GM12873 (cell line): ENCODE results near the gene ADAMTSL5.

Experiments used
- TF ChIP-seq, protein P1 (sequence below): IDR thresholded peaks from 2 replicates; pipeline ENCODE4 v1.5.1; 2012; ENCODE audit warnings: low read depth, mild to moderate bottlenecking, moderate library complexity, low read length, control low read depth; ENCODE audit not compliant: insufficient read depth; ENCODE audit errors: missing control alignments

The ADAMTSL5 gene

GRCh38 chr19:1522838-1523237, 10.0 kb upstream of the ADAMTSL5 start:
- TF ChIP-seq, protein P1, sequence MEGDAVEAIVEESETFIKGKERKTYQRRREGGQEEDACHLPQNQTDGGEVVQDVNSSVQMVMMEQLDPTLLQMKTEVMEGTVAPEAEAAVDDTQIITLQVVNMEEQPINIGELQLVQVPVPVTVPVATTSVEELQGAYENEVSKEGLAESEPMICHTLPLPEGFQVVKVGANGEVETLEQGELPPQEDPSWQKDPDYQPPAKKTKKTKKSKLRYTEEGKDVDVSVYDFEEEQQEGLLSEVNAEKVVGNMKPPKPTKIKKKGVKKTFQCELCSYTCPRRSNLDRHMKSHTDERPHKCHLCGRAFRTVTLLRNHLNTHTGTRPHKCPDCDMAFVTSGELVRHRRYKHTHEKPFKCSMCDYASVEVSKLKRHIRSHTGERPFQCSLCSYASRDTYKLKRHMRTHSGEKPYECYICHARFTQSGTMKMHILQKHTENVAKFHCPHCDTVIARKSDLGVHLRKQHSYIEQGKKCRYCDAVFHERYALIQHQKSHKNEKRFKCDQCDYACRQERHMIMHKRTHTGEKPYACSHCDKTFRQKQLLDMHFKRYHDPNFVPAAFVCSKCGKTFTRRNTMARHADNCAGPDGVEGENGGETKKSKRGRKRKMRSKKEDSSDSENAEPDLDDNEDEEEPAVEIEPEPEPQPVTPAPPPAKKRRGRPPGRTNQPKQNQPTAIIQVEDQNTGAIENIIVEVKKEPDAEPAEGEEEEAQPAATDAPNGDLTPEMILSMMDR: no peak

DNA sequence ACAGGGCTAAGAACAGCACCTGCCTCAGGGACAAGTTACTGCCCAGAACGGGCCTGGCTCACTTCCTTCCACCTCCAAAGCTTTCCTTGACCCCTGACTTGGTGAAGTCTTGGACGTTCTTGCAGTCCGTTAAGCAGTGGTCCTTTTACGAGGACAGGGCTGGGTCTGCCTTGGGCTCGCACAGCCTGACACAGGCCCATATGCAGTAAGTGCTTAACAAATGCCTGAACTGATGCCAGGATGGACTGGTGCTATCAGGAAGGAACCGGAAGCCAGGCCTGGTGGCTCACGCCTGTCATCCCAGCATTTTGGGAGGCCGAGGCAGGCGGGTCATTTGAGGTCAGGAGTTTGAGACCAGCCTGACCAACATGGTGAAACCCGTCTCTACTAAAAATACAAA, 9.2 kb upstream of the ADAMTSL5 start:
- TF ChIP-seq, protein P1: no peak

DNA sequence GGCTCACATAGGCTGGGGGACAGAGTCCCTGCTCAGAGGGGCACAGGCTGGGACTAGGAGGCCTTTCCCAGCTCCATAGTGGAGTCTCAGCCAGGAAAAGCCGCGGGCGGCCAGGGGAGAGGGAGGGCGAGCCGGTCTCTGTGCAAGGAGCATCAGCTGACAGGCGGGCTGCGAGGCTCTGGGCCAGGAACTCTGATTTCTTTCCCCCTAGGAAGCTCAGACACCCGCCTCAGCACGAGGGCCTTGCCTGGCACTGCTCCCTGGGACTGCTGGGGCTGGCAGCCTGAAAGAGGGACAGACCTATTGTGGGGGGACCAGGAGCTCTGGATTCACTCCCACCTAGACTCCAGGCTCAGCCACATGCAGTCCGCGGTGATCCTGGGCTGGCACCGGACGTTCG, 8.8 kb upstream of the ADAMTSL5 start:
- TF ChIP-seq, protein P1: no peak

DNA sequence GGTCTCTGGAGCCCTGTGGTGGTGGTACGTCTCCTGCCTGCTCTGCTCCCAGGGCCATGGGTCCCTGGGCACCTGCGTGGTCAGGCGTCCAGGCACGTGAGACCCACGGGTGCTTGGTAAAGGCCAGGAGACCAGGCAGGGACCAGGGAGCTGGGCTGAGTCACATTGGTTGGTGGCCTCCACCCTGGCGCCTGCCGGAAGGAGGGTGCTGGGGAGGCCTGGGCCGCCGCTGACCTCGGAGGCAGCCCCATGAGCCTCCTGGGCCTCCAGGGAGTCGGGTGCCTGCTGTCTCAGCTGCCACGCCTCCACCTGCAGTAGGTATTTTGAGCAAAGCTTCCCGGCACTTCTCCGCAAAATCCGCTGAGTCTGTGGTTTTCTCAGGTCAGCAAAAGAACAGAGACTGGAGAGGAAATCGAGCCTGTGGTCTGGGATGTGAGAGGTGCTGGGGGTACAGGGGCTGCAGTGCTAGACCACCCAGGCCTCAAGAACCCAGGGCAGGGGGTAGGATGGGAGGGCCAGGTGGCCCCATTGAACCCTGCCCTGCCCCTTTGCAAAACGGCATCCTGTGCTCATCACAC, 7.5 kb upstream of the ADAMTSL5 start:
- TF ChIP-seq, protein P1: no peak

- TF ChIP-seq, protein P1: no peak
These were observed 5.7 kb upstream of the ADAMTSL5 start for GRCh38 chr19:1518471-1518870.

DNA sequence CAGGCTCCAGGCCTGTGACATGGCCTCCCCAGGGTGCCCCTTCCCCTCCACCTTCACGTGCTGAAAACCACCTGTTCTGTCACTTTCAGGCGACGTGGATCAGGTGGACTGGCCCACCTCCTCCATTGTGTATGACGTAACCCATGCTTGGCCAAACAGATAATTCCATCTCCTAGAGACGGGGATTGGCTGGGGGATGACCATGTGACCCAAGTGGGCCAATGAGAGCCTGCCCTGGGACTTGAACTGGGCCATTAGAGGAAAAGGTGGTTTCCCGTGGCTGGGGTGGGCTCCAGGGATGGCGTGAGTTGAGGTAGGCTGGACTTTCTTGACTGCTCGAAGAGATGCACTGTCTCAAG, 3.6 kb upstream of the ADAMTSL5 start:
- TF ChIP-seq, protein P1: no peak

GRCh38 chr19:1514986-1515721, 2.3 kb upstream of the ADAMTSL5 start:
- TF ChIP-seq, protein P1: no peak
